ENCODE results near the gene SHC2. TPM values are rescaled to one million over a fixed set of nuclear protein-coding genes. Genes with fewer than 3 reads are reported as not detected.
A peak's percentile ranks its signal among the peaks of the same experiment; 100 is the strongest.
"Not testable (repeated sequence)": the region's sequence is repeated elsewhere in the genome, so short reads cannot be mapped to it uniquely, and the experiment has no call there.

The SHC2 gene
- polyA plus RNA-seq, 3 donors: 15.4 to 162 (median 39.4) TPM

DNA sequence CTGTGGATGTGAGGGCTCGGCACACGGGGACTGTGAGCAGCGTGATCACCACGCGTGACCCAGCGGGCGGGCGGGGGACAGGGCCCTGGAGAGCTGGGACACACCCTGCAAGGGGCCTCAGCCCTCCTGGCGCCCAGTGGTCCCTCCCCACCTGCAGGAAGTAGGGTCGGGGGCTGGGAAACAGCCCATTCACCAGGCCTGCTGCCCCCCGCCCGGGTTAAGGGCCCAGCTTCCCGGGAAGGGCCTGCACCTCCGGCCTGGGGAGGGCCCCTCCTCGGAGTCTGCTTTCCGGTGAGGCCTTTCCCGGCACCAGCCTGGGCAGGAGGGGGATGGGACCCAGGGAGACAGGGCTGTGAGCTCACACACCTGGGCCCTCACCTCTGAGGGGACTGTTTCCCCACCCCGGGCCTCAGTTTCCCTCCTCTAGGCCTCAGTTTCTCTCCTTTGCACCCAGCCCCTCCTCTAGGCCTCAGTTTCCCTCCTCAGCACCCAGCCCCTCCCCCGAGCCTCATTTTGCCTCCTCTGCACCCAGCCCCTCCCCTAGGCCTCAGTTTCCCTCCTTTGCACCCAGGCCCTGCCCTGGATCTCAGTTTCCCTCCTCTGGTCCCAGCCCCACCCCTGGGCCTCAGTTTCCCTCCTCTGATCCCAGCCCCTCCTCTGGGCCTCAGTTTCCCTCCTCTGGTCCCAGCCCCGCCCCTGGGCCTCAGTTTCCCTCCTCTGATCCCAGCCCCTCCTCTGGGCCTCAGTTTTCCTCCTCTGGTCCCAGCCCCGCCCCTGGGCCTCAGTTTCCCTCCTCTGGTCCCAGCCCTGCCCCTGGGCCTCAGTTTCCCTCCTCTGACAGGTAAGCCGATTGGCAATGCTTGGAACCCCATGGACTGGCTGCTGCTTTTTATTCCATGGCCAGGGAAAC lies 33.6 kb upstream of the SHC2 start:
- 34 to 42% (median 37%) methylated on average over 21 to 22 of the region's 22 CpGs for WGBS, 3 donors
- H3K27ac ChIP-seq (ENCODE audit: low read depth, low read length): no peak overlapping the region

DNA sequence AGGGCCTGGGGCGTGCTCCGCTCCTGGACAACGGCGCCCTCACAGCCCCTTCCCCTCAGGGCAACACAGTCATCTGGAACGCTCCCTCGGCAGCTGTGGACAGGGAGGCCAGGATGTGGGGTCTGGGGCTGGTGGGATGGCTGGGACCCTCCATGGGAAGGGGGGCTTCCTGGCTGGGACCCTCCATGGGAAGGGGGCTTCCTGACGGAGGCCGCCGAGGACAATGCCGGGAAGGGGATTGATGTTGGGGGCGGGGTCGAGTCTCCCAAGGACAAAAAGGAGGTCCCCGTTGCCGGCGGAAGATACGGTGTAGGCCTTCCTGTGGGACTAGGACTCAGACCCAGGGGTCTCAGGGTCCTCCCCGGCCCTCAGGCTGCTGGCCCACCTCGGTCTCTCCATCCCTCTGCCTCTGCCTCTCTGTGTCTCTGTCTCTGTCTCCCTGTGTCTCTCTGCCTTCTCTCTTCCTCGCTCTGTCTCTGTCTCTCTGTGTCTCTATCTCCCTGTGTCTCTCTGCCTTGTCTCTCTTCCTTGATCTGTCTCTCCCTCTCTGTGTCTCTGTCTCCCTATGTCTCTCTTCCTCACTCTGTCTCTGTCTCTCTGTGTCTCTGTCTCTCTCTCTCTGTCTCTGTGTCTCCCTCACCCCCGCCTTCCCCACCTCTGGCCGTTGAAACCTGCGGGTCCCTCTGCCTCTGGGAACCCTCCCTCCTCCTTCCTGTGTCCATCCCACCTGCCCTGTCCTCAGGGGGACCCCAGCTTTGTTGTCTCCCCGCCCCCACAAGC lies 32.7 kb upstream of the SHC2 start:
- no peak overlapping the region for H3K27ac ChIP-seq (ENCODE audit: low read depth, low read length)
- 55 to 60% (median 58%) methylated on average over 23 of the region's 23 CpGs for WGBS, 3 donors

DNA sequence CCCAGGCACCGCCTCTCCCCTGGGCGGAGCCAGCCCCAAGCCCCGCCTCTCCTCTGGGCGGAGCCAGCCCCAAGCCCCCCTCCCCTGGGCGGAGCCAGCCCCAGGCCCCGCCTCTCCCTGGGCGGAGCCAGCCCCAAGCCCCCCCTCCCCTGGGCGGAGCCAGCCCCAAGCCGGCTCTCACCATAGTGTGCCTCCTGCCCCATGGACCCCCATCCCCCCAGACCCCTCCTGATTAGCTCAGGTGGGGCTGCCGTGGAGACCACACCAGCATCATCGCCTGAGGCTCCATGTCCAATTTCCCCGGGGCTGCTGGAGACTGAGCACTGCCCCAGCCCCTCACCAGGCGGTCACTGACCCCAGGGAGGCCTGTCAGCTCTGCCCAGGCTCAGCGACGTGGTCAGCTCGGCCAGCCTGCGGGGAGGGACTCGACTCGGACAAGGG lies 31.3 kb upstream of the SHC2 start:
- no peak overlapping the region for H3K27ac ChIP-seq (ENCODE audit: low read depth, low read length)

DNA sequence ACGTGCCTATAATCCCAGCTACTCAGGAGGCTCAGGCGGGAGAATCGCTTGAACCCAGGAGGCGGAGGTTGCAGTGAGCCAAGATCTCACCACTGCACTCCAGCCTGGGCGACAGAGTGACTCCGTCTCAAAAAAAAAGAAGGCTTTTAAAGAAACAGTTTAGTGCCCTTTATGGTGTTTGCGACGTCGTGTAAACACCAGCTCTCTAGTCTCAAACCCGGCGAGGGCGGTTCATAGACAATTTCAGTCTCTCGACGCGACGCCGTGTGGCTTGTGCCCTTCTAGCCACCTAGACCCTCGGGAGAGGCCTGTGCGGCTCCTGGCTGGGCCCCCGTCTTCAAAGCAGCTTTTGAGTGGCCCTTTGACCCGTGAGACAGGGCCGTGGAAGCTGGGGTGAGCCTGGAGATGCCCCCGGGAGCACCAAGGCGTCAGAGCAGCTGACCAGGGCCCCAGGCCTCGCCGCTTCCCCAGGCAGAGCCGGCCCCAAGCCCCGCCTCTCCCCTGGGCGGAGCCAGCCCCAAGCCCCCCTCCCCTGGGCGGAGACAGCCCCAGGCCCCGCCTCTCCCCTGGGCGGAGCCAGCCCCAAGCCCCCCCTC lies 30.4 kb upstream of the SHC2 start:
- no peak overlapping the region for H3K27ac ChIP-seq (ENCODE audit: low read depth, low read length)
- WGBS, 3 donors: 81 to 85% (median 82%) methylated on average over 27 to 31 of the region's 32 CpGs

More for the DNA sequence above, 31.3 kb upstream of the SHC2 start:
- 66 to 77% (median 70%) methylated on average over 11 to 17 of the region's 19 CpGs for WGBS, 3 donors

DNA sequence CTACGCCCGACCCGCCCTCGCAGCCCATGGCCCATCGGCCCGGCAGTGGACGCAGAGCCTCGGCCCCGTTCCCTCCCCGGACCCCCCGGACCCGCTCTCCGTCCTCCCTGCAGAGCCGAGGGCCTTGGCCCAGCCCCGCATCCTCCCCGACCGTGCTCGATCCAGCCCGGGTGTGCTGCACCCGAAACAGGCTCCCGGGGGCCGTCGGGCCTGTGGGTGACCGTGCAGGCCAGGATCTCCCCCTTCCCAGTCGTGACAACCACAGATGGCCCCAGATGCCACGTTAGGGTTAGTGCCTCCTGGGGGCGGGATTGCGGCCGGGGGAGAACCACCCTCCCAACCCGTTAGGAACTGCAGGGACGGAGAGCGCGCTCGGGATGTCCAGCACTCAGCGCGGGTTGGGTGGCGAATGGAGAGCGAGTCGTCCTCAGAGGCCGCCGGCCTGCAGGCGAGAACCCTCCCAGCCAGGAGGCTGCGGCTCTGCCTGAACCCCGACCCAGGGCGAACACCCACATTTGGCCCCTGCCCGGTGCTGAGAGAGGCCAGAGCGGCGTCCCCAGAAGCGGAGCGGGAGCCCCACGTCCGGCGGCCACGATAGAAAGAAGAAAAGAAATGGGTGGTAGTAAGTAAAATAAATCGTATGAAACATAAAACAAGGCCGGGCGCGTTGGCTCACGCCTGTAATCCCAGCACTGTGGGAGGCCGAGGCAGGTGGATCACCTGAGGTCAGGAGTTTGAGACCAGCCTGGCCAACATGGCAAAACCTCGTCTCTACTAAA lies 28.8 kb upstream of the SHC2 start:
- no peak overlapping the region for H3K27ac ChIP-seq (ENCODE audit: low read depth, low read length)
- 19 to 38% (median 21%) methylated on average over 42 to 61 of the region's 61 CpGs for WGBS, 3 donors

DNA sequence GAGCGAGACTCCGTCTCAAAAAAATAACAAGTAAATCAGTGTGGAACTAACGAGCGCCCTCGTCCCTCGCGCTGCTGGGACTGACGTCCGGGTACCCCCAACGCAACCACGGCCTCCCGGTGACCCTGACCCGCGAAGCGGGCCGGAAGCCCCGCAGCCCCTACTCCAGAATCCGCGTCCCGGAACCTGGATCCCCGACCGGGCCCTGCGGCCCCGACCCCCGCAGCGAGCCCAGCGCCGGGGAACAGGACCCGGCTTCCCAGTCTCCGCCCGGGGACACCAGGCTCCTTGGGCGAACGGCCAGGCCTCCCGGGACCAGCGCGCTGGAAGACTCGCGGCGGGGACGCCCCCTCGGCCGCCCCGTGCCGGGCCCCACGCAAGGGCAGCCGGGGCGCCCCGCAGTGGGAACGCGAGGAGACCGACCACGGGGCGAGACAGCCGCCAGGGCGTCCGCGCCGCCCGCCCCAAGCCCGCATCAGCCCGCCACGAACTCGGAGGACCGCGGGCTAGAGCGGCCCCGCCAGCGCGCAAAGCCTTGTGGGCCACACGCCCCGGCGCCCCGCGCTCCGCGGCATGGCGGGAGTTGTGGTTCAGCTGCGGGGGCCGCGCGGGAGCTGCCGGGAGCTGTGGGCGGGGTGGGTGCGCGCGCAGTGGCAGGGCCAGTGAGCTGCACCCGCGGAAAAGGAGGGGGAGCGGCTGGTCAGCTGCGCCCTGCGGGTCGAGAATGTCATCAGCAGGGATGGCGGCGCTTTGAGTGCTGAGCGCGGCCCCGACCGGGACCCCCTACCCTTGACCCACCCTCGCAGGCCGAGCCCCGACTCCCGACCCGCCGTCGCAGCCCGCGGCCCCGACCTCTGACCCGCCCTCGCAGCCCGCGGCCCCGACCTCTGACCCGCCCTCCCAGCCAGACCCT lies 27.9 kb upstream of the SHC2 start:
- WGBS, 3 donors: 0 to 1% (median 1%) methylated on average over 72 to 114 of the region's 114 CpGs
- H3K27ac ChIP-seq (ENCODE audit: low read depth, low read length): peak overlapping the region; percentile 70

DNA sequence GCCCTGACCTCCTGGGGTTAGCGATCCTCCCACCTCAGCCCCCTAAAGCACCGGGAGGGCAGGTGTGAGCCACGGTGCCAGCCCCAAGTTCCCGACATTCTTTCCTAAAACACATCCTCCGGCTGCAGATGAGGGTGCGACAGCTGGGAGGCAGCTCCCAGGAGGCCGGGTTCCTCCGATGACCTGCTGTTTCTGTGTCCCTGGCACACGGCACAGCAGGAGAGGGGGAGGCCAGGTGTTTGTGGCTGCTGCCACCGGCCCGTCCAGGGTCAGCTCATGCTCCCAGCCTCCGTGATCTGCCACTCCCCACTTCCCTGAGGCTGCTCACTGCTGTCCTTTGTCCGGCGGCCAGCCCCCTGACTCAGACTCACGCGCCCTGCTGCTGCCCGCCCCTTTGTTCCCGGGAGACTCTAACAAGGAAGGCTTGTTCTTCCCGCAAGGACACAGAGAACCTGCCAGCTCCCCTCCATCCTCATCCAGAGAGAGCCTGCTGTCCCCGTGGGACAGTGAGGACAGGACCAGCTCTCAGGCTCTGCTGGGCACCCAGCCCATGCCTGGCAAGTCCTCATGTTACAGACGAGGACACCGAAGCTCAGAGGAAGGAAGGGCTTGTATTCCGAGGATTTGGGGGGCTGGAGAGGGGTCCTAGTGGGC lies 24.9 kb upstream of the SHC2 start:
- WGBS, 3 donors: 10 to 36% (median 29%) methylated on average over 22 to 23 of the region's 23 CpGs
- H3K27ac ChIP-seq (ENCODE audit: low read depth, low read length): no peak overlapping the region

DNA sequence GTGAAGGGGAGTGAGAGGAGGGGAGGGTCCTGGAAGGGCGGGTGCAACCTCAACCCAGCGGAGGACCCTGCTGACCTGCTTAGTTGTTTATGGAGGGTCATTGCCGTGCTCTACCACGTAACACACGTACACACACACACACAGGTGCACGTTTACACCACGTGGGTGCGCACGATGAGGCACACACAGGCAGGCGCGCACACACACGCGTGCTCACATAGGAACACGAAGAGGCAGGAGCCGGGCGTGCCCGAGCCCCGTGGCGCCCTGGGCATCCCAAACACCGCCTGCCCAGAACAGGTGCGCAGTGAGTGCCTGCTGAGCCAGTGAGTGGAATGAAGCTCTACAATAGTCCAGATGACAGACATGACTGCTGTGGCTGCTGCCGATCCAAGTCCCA lies 24.2 kb upstream of the SHC2 start:
- no peak overlapping the region for H3K27ac ChIP-seq (ENCODE audit: low read depth, low read length)
- WGBS, 3 donors: 75 to 84% (median 80%) methylated on average over 22 of the region's 22 CpGs

DNA sequence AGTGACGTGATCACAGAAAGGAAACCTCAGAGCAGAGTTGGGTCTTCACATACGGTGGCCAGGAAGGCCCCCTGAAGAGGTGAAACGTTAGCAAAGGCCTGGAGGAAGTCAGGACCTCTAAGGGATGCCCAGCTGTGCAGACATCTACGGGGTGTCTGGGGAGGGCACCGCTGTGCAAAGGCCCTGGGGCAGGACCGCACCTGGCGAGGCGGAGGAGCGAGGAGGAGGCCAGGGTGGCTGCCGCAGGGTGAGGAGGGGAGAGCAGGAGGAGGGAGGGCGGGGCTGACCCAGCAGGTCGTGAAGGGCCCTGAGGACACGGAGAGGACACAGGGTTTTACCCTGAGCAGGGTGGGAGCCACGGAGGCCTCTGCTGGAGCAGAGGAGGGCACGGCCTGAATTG lies 23.7 kb upstream of the SHC2 start:
- no peak overlapping the region for H3K27ac ChIP-seq (ENCODE audit: low read depth, low read length)
- WGBS, 3 donors: 64 to 68% (median 68%) methylated on average over 15 of the region's 15 CpGs

DNA sequence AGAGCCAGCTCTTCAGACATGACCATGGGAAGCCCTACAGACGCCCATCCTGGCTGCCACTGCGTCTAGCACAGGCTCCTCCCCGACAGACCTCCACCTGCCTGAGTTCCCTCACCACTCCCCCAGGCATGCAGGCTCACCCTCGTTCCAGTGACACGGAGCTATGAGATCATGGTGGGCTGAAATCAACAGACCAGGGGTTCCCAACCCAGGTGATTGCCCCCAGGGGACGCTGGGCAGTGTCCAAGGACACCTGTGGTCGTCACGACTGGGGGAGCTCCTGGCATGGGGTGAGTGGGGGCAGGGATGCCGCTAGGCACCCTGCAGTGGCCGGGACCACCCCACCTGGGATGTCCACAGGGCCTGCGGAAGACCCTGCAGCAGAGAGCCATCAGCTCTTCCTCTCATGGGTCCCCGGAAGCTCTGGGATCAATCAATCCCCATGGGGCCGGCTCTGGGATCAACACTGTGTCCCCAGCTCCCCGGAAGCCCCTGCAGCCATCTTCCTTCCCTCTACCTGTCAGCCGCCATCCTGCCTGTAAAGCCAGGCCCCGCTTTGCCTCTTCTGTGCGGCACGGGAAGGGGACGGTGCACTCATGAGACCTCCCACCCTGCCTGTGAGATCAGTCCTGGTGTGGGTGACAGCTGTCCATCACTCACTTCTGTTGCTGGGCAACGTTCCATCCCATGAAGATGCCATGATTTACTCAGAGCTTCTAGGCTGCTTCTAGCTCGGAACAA lies 22.7 kb upstream of the SHC2 start:
- no peak overlapping the region for H3K27ac ChIP-seq (ENCODE audit: low read depth, low read length)
- WGBS, 3 donors: 42 to 68% (median 61%) methylated on average over 21 of the region's 21 CpGs

DNA sequence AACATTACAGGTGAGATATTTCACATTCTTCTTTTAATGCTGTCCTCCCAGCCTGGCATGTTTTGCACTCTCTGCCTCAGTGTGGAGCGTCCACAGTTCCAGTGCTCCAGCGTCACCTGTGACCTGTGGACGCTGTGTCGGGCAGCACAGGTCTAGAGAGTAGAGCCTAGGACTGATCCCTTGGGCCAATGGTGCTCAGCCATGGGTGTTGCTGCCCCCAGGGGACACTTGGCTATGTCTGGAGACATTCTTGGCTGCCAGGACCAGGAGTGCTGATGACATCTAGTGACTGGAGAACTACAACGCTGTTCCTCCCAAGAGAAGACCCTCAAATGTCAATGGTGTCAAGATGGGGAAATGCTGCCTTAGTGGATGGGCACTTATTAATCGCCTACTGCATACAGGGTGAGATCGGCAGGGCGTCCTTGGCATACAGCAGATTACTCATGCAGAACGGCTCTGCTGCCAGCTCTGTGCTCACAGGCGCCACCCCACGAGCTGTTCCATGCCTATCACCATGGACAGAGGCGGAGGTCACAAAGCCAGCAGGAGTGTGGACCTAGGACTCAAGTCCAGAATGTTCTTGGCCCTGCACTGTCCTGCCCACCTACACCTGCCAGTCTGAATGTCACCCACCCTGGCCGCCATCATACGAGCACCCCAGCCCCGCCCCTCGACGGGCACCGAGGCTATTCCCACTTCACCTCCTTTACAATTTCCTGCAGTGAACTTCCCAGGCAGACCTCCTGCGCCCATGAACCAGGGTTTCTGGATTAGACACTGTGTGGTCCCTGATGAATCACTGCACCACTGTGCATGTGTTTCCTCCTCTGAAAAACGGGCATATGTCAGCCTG lies 21.6 kb upstream of the SHC2 start:
- no peak overlapping the region for H3K27ac ChIP-seq (ENCODE audit: low read depth, low read length)
- 51 to 62% (median 57%) methylated on average over 20 of the region's 20 CpGs for WGBS, 3 donors

DNA sequence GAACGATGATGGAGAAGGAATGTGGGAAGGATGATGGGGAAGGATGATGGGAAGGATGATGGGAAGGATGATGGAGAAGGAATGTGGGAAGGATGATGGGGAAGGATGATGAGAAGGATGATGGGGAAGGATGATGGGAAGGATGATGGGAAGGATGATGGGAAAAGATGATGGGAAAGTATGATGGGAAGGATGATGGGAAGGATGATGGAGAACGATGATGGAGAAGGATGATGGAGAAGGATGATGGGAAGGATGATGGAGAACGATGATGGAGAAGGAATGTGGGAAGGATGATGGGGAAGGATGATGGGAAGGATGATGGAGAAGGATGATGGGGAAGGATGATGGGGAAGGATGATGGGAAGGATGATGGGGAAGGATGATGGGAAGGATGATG lies 20.3 kb upstream of the SHC2 start:
- 87 to 99% (median 96%) methylated on average over 3 of the region's 3 CpGs for WGBS, 3 donors

DNA sequence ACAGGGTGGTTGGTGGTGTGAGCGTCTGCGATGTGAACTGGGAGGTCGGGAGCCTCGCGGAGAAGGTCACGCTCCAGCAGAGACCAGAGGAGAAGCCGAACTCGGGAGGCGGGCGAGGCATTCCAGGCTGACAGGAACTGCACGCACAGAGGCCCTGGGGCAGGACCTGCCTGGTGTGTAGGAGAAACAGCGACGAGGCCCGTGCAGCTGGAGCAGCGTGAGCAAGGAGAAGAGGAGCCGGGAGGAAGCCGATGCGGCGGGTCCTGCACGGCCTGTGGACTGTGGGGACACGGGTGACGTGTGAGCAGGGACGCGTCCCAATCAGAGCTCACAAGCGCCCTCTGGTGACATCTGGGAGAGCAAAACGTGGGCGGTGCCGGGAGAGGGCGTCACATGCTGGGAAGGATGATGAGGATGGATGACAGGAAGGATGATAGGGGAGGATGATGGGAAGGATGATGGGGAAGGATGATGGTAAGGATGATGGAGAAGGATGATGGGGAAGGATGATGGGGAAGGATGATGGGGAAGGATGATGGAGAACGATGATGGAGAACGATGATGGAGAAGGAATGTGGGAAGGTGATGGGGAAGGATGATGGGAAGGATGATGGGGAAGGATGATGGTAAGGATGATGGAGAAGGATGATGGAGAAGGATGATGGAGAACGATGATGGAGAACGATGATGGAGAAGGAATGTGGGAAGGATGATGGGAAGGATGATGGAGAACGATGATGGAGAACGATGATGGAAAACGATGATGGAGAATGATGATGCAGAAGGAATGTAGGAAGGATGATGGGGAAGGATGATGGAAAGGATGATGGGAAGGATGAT lies 19.4 kb upstream of the SHC2 start:
- WGBS, 3 donors: 24 to 31% (median 26%) methylated on average over 36 of the region's 36 CpGs
- no peak overlapping the region for H3K27ac ChIP-seq (ENCODE audit: low read depth, low read length)

More for the DNA sequence above, 20.3 kb upstream of the SHC2 start:
- H3K27ac ChIP-seq (ENCODE audit: low read depth, low read length): not testable (repeated sequence)

DNA sequence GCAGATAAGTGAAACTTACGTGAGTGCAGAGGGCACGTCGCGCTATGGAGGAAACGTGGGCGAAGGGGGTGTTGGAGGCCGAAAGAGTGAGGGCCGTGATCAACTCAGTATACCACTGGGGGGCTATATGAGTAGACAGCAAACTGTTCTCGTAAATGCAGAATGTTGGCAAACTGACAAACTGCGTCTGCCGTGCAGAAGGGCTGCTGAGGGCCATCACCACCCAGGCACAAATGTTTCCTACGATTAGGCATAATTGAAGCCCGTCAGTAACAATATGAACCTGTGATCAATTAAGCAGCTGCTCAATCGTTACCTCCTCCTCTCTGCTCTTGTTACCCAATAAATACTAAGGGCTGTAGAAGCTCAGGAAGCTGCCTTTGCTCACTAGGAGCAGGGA lies 18.1 kb upstream of the SHC2 start:
- WGBS, 3 donors: 68 to 75% (median 72%) methylated on average over 14 of the region's 14 CpGs
- no peak overlapping the region for H3K27ac ChIP-seq (ENCODE audit: low read depth, low read length)

All from adipose tissue (tissue), 3 donors.